Trophoblast cell (in vitro differentiated cells and primary cell): ENCODE data around the gene LLGL1.
A peak's percentile ranks its signal among the peaks of the same experiment; 100 is the strongest.

Experiments
- DNase-seq, 2 donors: peaks; one replicate each; pipeline ENCODE4 v3.0.0-alpha.2; 2016
- H2AFZ ChIP-seq: 2 replicates; pipeline ENCODE4 v1.6.1; 2013; ENCODE audit warnings: low read length, moderate library complexity, mild to moderate bottlenecking; ENCODE audit not compliant: insufficient read depth, poor library complexity
- H2AK5ac ChIP-seq: 2 replicates; pipeline ENCODE4 v1.6.1; 2013; ENCODE audit warnings: mild to moderate bottlenecking, low read length
- H2BK120ac ChIP-seq: 2 replicates; pipeline ENCODE4 v1.6.1; 2013; ENCODE audit warnings: low read length, mild to moderate bottlenecking, moderate library complexity; ENCODE audit not compliant: insufficient read depth, poor library complexity
- H2BK12ac ChIP-seq: 2 replicates; pipeline ENCODE4 v1.6.1; 2013; ENCODE audit warnings: mild to moderate bottlenecking, low read length, moderate library complexity
- H2BK5ac ChIP-seq: 2 replicates; pipeline ENCODE4 v1.6.1; 2013; ENCODE audit warnings: low read length, low read depth, moderate library complexity, mild to moderate bottlenecking; ENCODE audit not compliant: poor library complexity
- H3K14ac ChIP-seq: 2 replicates; pipeline ENCODE4 v1.6.1; 2013; ENCODE audit warnings: mild to moderate bottlenecking, low read length
- H3K18ac ChIP-seq: 2 replicates; pipeline ENCODE4 v1.6.1; 2013; ENCODE audit warnings: mild to moderate bottlenecking, low read length
- H3K23ac ChIP-seq: 2 replicates; pipeline ENCODE4 v1.6.1; 2013; ENCODE audit warnings: low read length
- H3K27ac ChIP-seq: 2 replicates; pipeline ENCODE4 v1.5.1; 2013; ENCODE audit warnings: low read depth, mild to moderate bottlenecking, inconsistent platforms, low read length, moderate library complexity
- H3K27me3 ChIP-seq: 2 replicates; pipeline ENCODE4 v1.6.1; 2013; ENCODE audit warnings: inconsistent platforms, mild to moderate bottlenecking, low read length, moderate library complexity; ENCODE audit not compliant: insufficient read depth
- H3K36me3 ChIP-seq, 2 experiments: 1 replicate in 1 of 2; 2 replicates in 1 of 2; pipeline ENCODE4 v1.6.1; 2013; ENCODE audit warnings: low read length in 2 of 2, mild to moderate bottlenecking in 2 of 2, moderate library complexity in 1 of 2; ENCODE audit not compliant: insufficient read depth in 2 of 2, control insufficient read depth in 1 of 2
- H3K4ac ChIP-seq: 2 replicates; pipeline ENCODE4 v1.6.1; 2013; ENCODE audit warnings: low read depth, mild to moderate bottlenecking, low read length, moderate library complexity
- H3K4me1 ChIP-seq, 2 experiments: 1 replicate in 1 of 2; 2 replicates in 1 of 2; pipeline ENCODE4 v1.6.1; 2013; ENCODE audit warnings: low read length in 2 of 2, mild to moderate bottlenecking in 2 of 2, moderate library complexity in 1 of 2; ENCODE audit not compliant: insufficient read depth in 2 of 2, control insufficient read depth in 1 of 2
- H3K4me2 ChIP-seq: 2 replicates; pipeline ENCODE4 v1.6.1; 2013; ENCODE audit warnings: inconsistent platforms, mild to moderate bottlenecking, low read length, moderate library complexity
- H3K4me3 ChIP-seq: 2 replicates; pipeline ENCODE4 v1.5.1; 2013; ENCODE audit warnings: mild to moderate bottlenecking, low read depth, low read length, inconsistent platforms
- H3K79me1 ChIP-seq: one replicate; pipeline ENCODE4 v1.6.1; 2013; ENCODE audit warnings: low read length
- H3K79me2 ChIP-seq: 2 replicates; pipeline ENCODE4 v1.6.1; 2013; ENCODE audit warnings: low read length, mild to moderate bottlenecking; ENCODE audit not compliant: control insufficient read depth, insufficient read depth, poor library complexity
- H3K9ac ChIP-seq: 2 replicates; pipeline ENCODE4 v1.6.1; 2013; ENCODE audit warnings: mild to moderate bottlenecking, low read length
- H3K9me3 ChIP-seq: 2 replicates; pipeline ENCODE4 v1.6.1; 2013; ENCODE audit warnings: low read depth, mild to moderate bottlenecking, control low read depth, inconsistent platforms, low read length; ENCODE audit not compliant: insufficient read depth
- H4K12ac ChIP-seq: 2 replicates; pipeline ENCODE4 v1.6.1; 2013; ENCODE audit warnings: low read depth, mild to moderate bottlenecking, low read length, moderate library complexity
- H4K8ac ChIP-seq: 2 replicates; pipeline ENCODE4 v1.6.1; 2013; ENCODE audit warnings: low read depth, mild to moderate bottlenecking, low read length, moderate library complexity
- H4K91ac ChIP-seq: one replicate; pipeline ENCODE4 v1.6.1; 2013; ENCODE audit warnings: low read depth, mild to moderate bottlenecking, low read length, moderate library complexity
- WGBS: extraction: QIAGEN DNeasy Blood & Tissue Kit; methylation state at CpG from one replicate; pipeline ENCODE4 v1.1.7; 2013; ENCODE audit warnings: missing lambda C conversion rate; ENCODE audit not compliant: insufficient read length, insufficient coverage; ENCODE audit errors: extremely low coverage; 5-methylcytosine and 5-hydroxymethylcytosine counted together

Gene LLGL1

GRCh38 chr17:18185832-18186626 lies 39.4 kb upstream of the LLGL1 start:
- H2BK5ac ChIP-seq, result no peak overlapping the region
- H2AK5ac ChIP-seq, result no peak overlapping the region
- peak overlapping the region; percentile 83 for H3K4ac ChIP-seq
- peaks cover 25 to 39% of the 10 kb centered on the region in 2 experiments for H3K4me1 ChIP-seq
- H3K27me3 ChIP-seq, result no peaks in the 10 kb centered on the region
- H2AFZ ChIP-seq, result no peak overlapping the region
- H3K23ac ChIP-seq, result no peak overlapping the region
- peaks cover 14 to 17% of the 10 kb centered on the region in 2 experiments for H3K36me3 ChIP-seq
- no peak overlapping the region for H4K12ac ChIP-seq
- H4K91ac ChIP-seq, result no peak overlapping the region
- peaks cover 39% of the 10 kb centered on the region for H3K79me2 ChIP-seq
- no peak overlapping the region for H3K4me3 ChIP-seq
- DNase-seq, result peak in 1 of 2 donors; percentile 12
- no peak overlapping the region for H2BK12ac ChIP-seq
- no CpG with 5 or more reads among the region's 10 CpGs for WGBS
- peaks cover 13% of the 10 kb centered on the region for H3K79me1 ChIP-seq
- H4K8ac ChIP-seq, result no peak overlapping the region
- H3K9me3 ChIP-seq, result no peaks in the 10 kb centered on the region
- peak overlapping the region; percentile 44 for H3K4me2 ChIP-seq
- no peak overlapping the region for H3K14ac ChIP-seq
- no peak overlapping the region for H3K27ac ChIP-seq
- no peak overlapping the region for H3K9ac ChIP-seq
- no peak overlapping the region for H3K18ac ChIP-seq
- no peak overlapping the region for H2BK120ac ChIP-seq

- DNase-seq, result peak in 1 of 2 donors; percentile 40
- H2AK5ac ChIP-seq, result no peak overlapping the region
- H3K79me2 ChIP-seq, result peaks cover 41% of the 10 kb centered on the region
- peaks cover 18 to 21% of the 10 kb centered on the region in 2 experiments for H3K36me3 ChIP-seq
- no peak overlapping the region for H4K8ac ChIP-seq
- H3K4me2 ChIP-seq, result peak overlapping the region; percentile 44
- no CpG with 5 or more reads among the region's 1 CpG for WGBS
- no peak overlapping the region for H3K4me3 ChIP-seq
- peak overlapping the region; percentile 15 for H3K27ac ChIP-seq
- H3K18ac ChIP-seq, result no peak overlapping the region
- H3K4ac ChIP-seq, result no peak overlapping the region
- no peak overlapping the region for H4K12ac ChIP-seq
- H3K23ac ChIP-seq, result no peak overlapping the region
- no peak overlapping the region for H3K9ac ChIP-seq
- no peak overlapping the region for H3K14ac ChIP-seq
- no peak overlapping the region for H2BK120ac ChIP-seq
- H2BK5ac ChIP-seq, result no peak overlapping the region
- H3K4me1 ChIP-seq, result peaks cover 25 to 39% of the 10 kb centered on the region in 2 experiments
- no peak overlapping the region for H4K91ac ChIP-seq
- no peak overlapping the region for H2AFZ ChIP-seq
- H3K79me1 ChIP-seq, result peaks cover 13% of the 10 kb centered on the region
- no peak overlapping the region for H2BK12ac ChIP-seq
- H3K9me3 ChIP-seq, result no peaks in the 10 kb centered on the region
- H3K27me3 ChIP-seq, result no peaks in the 10 kb centered on the region
These were observed 38.8 kb upstream of the LLGL1 start for GRCh38 chr17:18186627-18186982.

- no peak overlapping the region for H3K14ac ChIP-seq
- no peaks in the 10 kb centered on the region for H3K27me3 ChIP-seq
- no peak for DNase-seq
- H4K8ac ChIP-seq, result no peak overlapping the region
- WGBS, result no CpG with 5 or more reads among the region's 2 CpGs
- H3K4me2 ChIP-seq, result peak overlapping the region; percentile 44
- no peak overlapping the region for H3K27ac ChIP-seq
- H3K23ac ChIP-seq, result no peak overlapping the region
- H4K12ac ChIP-seq, result no peak overlapping the region
- no peak overlapping the region for H3K9ac ChIP-seq
- H3K18ac ChIP-seq, result no peak overlapping the region
- no peak overlapping the region for H2BK5ac ChIP-seq
- H2BK12ac ChIP-seq, result no peak overlapping the region
- H3K79me2 ChIP-seq, result peaks cover 42% of the 10 kb centered on the region
- no peak overlapping the region for H2AFZ ChIP-seq
- H2BK120ac ChIP-seq, result no peak overlapping the region
- H3K36me3 ChIP-seq, result peaks cover 19 to 21% of the 10 kb centered on the region in 2 experiments
- H3K79me1 ChIP-seq, result peaks cover 13% of the 10 kb centered on the region
- H3K9me3 ChIP-seq, result no peaks in the 10 kb centered on the region
- no peak overlapping the region for H2AK5ac ChIP-seq
- H3K4me1 ChIP-seq, result peaks cover 22 to 37% of the 10 kb centered on the region in 2 experiments
- no peak overlapping the region for H3K4me3 ChIP-seq
- no peak overlapping the region for H3K4ac ChIP-seq
- no peak overlapping the region for H4K91ac ChIP-seq
These were observed 38.2 kb upstream of the LLGL1 start for GRCh38 chr17:18187226-18187625.

DNA sequence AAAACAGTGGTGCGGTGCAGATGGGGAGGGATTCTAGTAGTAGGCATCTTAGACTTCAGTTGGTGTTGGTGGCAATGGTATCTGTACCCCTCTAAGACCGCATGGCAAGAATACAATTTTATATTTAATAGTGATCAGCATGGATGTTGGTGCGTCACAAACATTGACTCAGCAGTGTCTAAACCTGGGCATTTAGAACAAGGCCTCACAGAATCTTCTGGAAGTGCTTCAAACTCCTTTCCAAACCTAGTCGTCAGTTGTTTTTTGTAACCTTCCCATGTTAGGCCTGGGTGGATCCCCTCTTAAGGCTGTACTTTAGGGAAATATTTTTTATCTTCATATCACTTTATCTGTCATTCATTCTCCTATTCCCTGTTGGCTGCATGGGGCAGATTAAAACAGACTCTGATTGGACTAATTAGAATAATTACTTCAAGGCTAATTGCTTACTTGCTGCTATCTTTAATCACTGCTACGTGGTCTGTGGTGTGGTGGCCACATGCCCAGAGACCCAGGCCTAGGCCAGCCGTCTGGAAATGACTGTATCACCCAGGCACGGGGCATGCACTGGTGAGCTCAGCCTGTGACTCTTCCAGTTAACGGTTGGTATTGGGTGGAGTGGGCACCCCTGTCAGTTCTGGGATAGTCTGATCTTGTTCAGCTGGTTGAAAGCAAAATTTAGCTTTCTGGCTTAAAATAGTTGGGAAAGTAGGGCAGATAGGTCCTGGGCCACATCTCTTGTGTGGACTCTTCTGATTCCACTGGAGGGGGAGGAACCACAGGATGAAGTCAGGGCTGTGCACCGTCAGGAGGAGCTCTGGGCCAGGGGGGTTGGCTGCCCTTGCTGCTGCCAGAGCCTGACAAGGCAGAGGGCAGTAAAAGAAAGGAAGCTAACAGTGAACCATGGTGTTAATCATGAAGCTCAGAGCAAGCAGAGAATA lies 37.3 kb upstream of the LLGL1 start:
- Histone ChIP-seq H4K8ac (no peak overlapping the region), H3K9ac (no peak overlapping the region), H4K12ac (no peak overlapping the region), H4K91ac (no peak overlapping the region), H2BK12ac (no peak overlapping the region), H3K14ac (no peak overlapping the region), H2BK120ac (no peak overlapping the region), H3K36me3 (peaks cover 21 to 23% of the 10 kb centered on the region in 2 experiments), H3K4me2 (no peak overlapping the region), H3K27ac (no peak overlapping the region), H3K4ac (peak overlapping the region; percentile 92), H3K9me3 (no peaks in the 10 kb centered on the region), H3K4me3 (no peak overlapping the region), H3K18ac (no peak overlapping the region), H3K79me1 (peaks cover 5% of the 10 kb centered on the region), H2AFZ (no peak overlapping the region), H3K27me3 (no peaks in the 10 kb centered on the region), H2BK5ac (no peak overlapping the region), H3K23ac (no peak overlapping the region), H2AK5ac (no peak overlapping the region), H3K4me1 (peaks cover 19 to 34% of the 10 kb centered on the region in 2 experiments), H3K79me2 (peaks cover 38% of the 10 kb centered on the region)
- WGBS, result no CpG with 5 or more reads among the region's 9 CpGs
- DNase-seq, result no peak
